Measurements from ENCODE around the gene DET1. TPM values are rescaled to one million over a fixed set of nuclear protein-coding genes. Genes with fewer than 3 reads are reported as not detected.

DET1 gene
- total and polyA plus RNA-seq, 11 donors: 3.2 to 12.4 (median 7.2) TPM

- no peak for ATAC-seq
- Histone ChIP-seq H3K36me3 (no peaks in the 10 kb centered on the region), H3K4me1 (no peaks in the 10 kb centered on the region), H3K27me3 (peaks cover 0 to 3% (median 0%) of the 10 kb centered on the region in 9 donors), H3K4me3 (no peak overlapping the region), H3K27ac (no peak overlapping the region), H3K9me3 (peaks cover 0 to 8% (median 0%) of the 10 kb centered on the region in 12 donors)
- 37 to 56% (median 45%) methylated on average over 4 of the region's 4 CpGs for WGBS, 4 donors
- no peak for TF ChIP-seq CTCF (IDR thresholded peaks at IDR 0.05)
- no peak for TF ChIP-seq POLR2A (IDR thresholded peaks at IDR 0.05)
- DNase-seq: no peak
- intact Hi-C loops (cut with DNase I): no loop called here
Measured at GRCh38 chr15:88586401-88587162, 40.1 kb upstream of the DET1 start.

- Histone ChIP-seq H3K9me3 (peaks cover 0 to 8% (median 0%) of the 10 kb centered on the region in 12 donors), H3K36me3 (no peaks in the 10 kb centered on the region), H3K4me3 (no peak overlapping the region), H3K4me1 (no peaks in the 10 kb centered on the region), H3K27ac (no peak overlapping the region), H3K27me3 (no peaks in the 10 kb centered on the region)
- TF ChIP-seq CTCF (IDR thresholded peaks at IDR 0.05) (no peak), POLR2A (IDR thresholded peaks at IDR 0.05) (no peak)
- no peak for DNase-seq
- no peak for ATAC-seq
- 46 to 68% (median 55%) methylated on average over 4 of the region's 4 CpGs for WGBS, 4 donors
- intact Hi-C loops (cut with DNase I): no loop called here
Measured at GRCh38 chr15:88580532-88580931, 34.1 kb upstream of the DET1 start.

- TF ChIP-seq POLR2A (IDR thresholded peaks at IDR 0.05): no peak
- DNase-seq: no peak
- no peak for ATAC-seq
- H3K27ac ChIP-seq: no peak overlapping the region
- no peak overlapping the region for H3K4me3 ChIP-seq
- WGBS, 4 donors: 74 to 79% (median 78%) methylated on average over 3 of the region's 3 CpGs
- intact Hi-C loops (cut with DNase I): no loop called here
- no peaks in the 10 kb centered on the region for H3K27me3 ChIP-seq
- H3K36me3 ChIP-seq: no peaks in the 10 kb centered on the region
- H3K4me1 ChIP-seq: peaks cover 0 to 6% (median 0%) of the 10 kb centered on the region in 12 donors
- H3K9me3 ChIP-seq: peaks cover 0 to 8% (median 0%) of the 10 kb centered on the region in 12 donors
Measured at GRCh38 chr15:88579322-88579721, 32.8 kb upstream of the DET1 start.

- no peak for TF ChIP-seq POLR2A (IDR thresholded peaks at IDR 0.05)
- no peak for TF ChIP-seq CTCF (IDR thresholded peaks at IDR 0.05)
- H3K27me3 ChIP-seq: no peaks in the 10 kb centered on the region
- no peaks in the 10 kb centered on the region for H3K9me3 ChIP-seq
- DNase-seq: no peak
- peak overlapping the region in 4 of 12 donors; percentile 5 to 64 (median 14) for H3K27ac ChIP-seq
- 32 to 40% (median 34%) methylated on average over 6 to 7 of the region's 7 CpGs for WGBS, 4 donors
- intact Hi-C loops (cut with DNase I): loop anchor here in 2 of 10 donors (5.0 kb wide), 2 partner anchors 77 to 97 kb away; no protein-coding TSS in a partner anchor
- peaks cover 0 to 24% (median 7%) of the 10 kb centered on the region in 12 donors for H3K4me1 ChIP-seq
- no peak overlapping the region for H3K4me3 ChIP-seq
- no peak for ATAC-seq
- no peaks in the 10 kb centered on the region for H3K36me3 ChIP-seq
Measured at GRCh38 chr15:88574655-88575054, 28.2 kb upstream of the DET1 start.

Data from heart left ventricle (tissue), 16 donors.